ES-I3 (cell line): ENCODE data around the gene MASP1.
"Not testable (repeated sequence)": the region's sequence is repeated elsewhere in the genome, so short reads cannot be mapped to it uniquely, and the experiment has no call there.

Experiments used
- H3K36me3 ChIP-seq: 2 replicates; pipeline ENCODE4 v1.6.1; 2013; ENCODE audit warnings: mild to moderate bottlenecking, low read length, control low read depth, moderate library complexity; ENCODE audit not compliant: insufficient read depth
- H3K4me1 ChIP-seq: 2 replicates; pipeline ENCODE4 v1.6.1; 2013; ENCODE audit warnings: mild to moderate bottlenecking, control low read depth, low read length; ENCODE audit not compliant: insufficient read depth
- H3K9ac ChIP-seq: 2 replicates; pipeline ENCODE4 v1.6.1; 2013; ENCODE audit warnings: low read depth, mild to moderate bottlenecking, low read length, moderate library complexity
- H3K9me3 ChIP-seq: 2 replicates; pipeline ENCODE4 v1.6.1; 2013; ENCODE audit warnings: mild to moderate bottlenecking, low read length, moderate library complexity; ENCODE audit not compliant: control insufficient read depth, insufficient read depth

Gene MASP1

GRCh38 chr3:187210545-187211327 lies 80.8 kb downstream of the MASP1 start:
- Histone ChIP-seq H3K9me3 (peaks cover 27% of the 10 kb centered on the region), H3K4me1 (peaks cover 14% of the 10 kb centered on the region), H3K9ac (no peak overlapping the region), H3K36me3 (peaks cover 4% of the 10 kb centered on the region; the same call in 1 of the 2 replicates)

DNA sequence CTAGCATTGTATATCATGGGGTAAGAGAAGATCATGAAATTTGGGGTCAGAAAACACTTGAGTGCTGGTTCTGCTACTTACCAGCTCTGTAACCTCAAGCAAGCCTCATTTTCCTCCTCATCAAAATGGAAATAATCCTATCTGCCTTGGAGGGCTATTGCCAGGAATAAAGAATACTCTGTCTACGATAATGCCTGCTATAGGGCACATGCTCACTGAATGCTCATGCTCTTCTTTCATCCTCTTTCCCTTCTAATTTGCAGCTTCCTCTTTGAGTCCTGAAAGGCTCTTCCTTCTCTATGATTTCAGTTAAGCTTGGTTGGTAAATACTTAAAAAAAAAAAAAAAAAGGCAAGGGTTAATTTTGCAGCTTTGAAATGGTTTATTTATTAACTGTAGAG lies 81.4 kb downstream of the MASP1 start:
- Histone ChIP-seq H3K36me3 (peaks cover 4% of the 10 kb centered on the region; the same call in 1 of the 2 replicates), H3K9ac (no peak overlapping the region), H3K9me3 (peaks cover 27% of the 10 kb centered on the region), H3K4me1 (peaks cover 14% of the 10 kb centered on the region)

DNA sequence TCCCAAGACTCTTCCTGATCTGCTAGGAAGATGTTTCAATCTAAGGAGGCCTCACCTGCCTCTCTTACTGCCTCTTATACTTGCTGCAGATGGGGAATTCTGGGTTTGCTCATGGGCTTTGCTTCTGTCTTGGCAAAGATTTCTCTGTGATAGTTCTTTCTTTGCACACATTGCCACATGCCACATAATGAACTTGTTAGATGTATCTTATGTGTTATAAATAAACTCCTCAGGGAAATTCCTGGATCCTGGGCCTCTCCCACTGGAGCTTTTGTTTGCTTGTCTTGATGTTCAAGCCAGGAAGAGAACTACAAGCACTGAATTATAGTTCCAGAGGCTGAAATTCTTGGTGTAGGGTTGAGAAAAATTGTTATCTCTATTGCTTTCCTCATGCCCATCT lies 82.0 kb downstream of the MASP1 start:
- H3K36me3 ChIP-seq, result peaks cover 4% of the 10 kb centered on the region
- no peak overlapping the region for H3K9ac ChIP-seq
- peaks cover 27% of the 10 kb centered on the region for H3K9me3 ChIP-seq
- peaks cover 14% of the 10 kb centered on the region for H3K4me1 ChIP-seq

- Histone ChIP-seq H3K9me3 (peaks cover 27% of the 10 kb centered on the region), H3K4me1 (peaks cover 14% of the 10 kb centered on the region), H3K36me3 (peaks cover 4% of the 10 kb centered on the region), H3K9ac (no peak overlapping the region)
Measured at GRCh38 chr3:187208159-187208558, 83.4 kb downstream of the MASP1 start.

- Histone ChIP-seq H3K36me3 (peaks cover 4% of the 10 kb centered on the region), H3K4me1 (peaks cover 14% of the 10 kb centered on the region), H3K9ac (no peak overlapping the region), H3K9me3 (peaks cover 27% of the 10 kb centered on the region)
Measured at GRCh38 chr3:187207624-187208023, 83.9 kb downstream of the MASP1 start.

DNA sequence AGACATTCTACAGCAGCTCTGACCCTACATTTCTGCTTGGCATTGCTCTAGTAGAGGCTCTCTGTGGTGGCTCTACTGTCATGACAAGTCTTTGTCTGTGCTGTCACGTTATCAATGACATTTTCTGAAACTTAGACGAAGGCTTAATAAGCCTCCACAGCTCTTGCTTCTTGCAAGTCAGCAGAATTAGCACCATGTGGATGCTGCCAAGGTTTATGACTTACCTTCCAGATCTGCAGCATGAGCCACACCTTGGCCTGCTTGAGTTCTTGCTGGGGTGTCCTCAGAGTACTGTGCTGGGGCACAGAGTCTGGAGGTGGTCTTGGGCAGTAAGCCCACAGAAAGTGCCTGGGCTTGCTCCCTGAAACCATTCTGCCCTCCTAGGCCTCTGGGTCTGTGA lies 84.5 kb downstream of the MASP1 start:
- H3K36me3 ChIP-seq, result peaks cover 4% of the 10 kb centered on the region
- H3K4me1 ChIP-seq, result peaks cover 14% of the 10 kb centered on the region
- H3K9me3 ChIP-seq, result peaks cover 27% of the 10 kb centered on the region
- H3K9ac ChIP-seq, result no peak overlapping the region

DNA sequence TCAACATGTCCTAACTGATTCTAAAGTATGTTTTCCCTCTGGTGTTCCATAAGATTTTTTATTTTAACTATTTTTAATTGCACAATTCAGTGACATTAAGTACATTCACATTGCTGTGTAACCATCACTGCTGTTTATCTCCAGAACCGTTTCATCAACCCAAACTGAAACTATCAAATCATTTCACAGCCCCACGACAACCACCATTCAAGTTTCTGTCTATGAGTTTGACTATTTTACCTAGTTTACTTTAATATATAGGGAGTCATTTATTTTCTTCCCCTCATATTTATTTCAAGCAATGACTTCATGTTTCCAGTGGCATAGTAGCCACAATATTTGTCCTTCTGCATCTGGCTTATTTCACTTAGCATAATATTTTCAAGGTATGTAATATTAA lies 85.9 kb downstream of the MASP1 start:
- Histone ChIP-seq H3K9me3 (peaks cover 27% of the 10 kb centered on the region), H3K4me1 (peaks cover 13% of the 10 kb centered on the region), H3K9ac (no peak overlapping the region), H3K36me3 (peaks cover 4% of the 10 kb centered on the region)

DNA sequence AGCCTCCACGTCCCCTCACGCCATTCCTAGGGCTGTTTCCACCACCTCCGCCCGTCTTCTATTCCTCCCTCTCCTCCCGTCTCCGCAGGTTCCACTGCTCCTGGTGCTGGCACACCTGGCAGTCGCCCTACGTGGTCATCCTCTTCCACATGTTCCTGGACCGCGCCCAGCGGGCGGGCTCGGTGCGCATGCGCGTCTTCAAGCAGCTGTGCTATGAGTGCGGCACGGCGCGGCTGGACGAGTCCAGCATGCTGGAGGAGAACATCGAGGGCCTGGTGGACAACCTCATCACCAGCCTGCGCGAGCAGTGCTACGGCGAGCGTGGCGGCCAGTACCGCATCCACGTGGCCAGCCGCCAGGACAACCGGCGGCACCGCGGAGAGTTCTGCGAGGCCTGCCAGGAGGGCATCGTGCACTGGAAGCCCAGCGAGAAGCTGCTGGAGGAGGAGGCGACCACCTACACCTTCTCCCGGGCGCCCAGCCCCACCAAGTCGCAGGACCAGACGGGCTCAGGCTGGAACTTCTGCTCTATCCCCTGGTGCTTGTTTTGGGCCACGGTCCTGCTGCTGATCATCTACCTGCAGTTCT lies 92.0 kb downstream of the MASP1 start:
- H3K36me3 ChIP-seq, H3K9ac ChIP-seq, H3K4me1 ChIP-seq, H3K9me3 ChIP-seq: not testable (repeated sequence)

- Histone ChIP-seq H3K9ac (no peak overlapping the region), H3K36me3 (peaks cover 2% of the 10 kb centered on the region; the same call in 1 of the 2 replicates), H3K4me1 (peaks cover 3% of the 10 kb centered on the region; the same call in 1 of the 2 replicates), H3K9me3 (no peaks in the 10 kb centered on the region)
Measured at GRCh38 chr3:187198490-187198889, 93.0 kb downstream of the MASP1 start.

DNA sequence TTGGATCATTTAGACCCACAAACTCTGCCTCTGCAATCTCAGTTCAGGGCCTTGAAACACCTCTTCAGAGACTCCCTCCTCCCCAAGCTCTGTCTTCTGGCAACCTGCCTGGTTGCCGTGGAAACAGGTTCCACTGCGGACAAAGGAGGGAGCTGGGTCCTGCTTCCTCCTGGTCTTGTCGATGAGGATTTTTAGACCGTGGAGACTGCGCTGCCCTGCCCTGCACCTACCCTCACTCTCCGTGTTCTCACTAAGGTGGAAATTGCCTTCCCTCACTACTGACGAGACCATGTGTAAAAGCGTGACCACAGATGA lies 94.2 kb downstream of the MASP1 start, which contains the start of gene RTP1:
Gene RTP1 (plus strand): TSS at position 152 of the 315 bp plus-strand sequence. CDS start 30 bp downstream, at position 182.
- no peak within 1 kb of the TSS for H3K9ac ChIP-seq
- peaks cover 2% of the 10 kb centered on the region for H3K36me3 ChIP-seq
- H3K4me1 ChIP-seq, result peaks cover 3% of the 10 kb centered on the region; the same call in 1 of the 2 replicates
- no peaks in the 10 kb centered on the region; the same call in 1 of the 2 replicates for H3K9me3 ChIP-seq

GRCh38 chr3:187196573-187197334 lies 94.8 kb downstream of the MASP1 start:
- Histone ChIP-seq H3K4me1 (no peaks in the 10 kb centered on the region), H3K9ac (no peak overlapping the region), H3K36me3 (peaks cover 2% of the 10 kb centered on the region), H3K9me3 (no peaks in the 10 kb centered on the region; the same call in 1 of the 2 replicates)

GRCh38 chr3:187193181-187193580 lies 98.4 kb downstream of the MASP1 start:
- Histone ChIP-seq H3K9me3 (no peaks in the 10 kb centered on the region; the same call in 1 of the 2 replicates), H3K9ac (no peak overlapping the region), H3K36me3 (peaks cover 2% of the 10 kb centered on the region), H3K4me1 (peaks cover under 1% of the 10 kb centered on the region; the same call in 1 of the 2 replicates)

DNA sequence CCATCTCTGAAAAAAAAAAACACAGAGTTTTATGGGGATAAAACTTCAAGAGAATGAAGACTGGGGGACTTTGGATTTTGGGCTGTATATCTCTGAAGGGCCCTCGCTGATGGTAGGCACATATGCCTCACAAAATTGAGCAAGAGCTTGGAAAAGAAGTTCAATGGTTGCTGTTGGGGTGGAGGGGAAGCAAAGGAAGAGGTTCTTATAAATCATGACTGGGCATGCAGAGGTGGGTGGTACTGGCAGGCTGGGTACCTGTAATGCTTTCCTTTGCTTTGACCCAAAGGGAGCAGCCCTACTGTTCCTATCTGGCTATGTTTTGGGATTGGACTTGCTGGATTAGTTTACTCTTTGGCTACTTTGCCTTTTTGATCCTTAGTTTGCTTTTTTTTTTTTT lies 100.3 kb downstream of the MASP1 start:
- no peak overlapping the region for H3K9ac ChIP-seq
- H3K4me1 ChIP-seq, result peaks cover 20% of the 10 kb centered on the region
- peaks cover 2% of the 10 kb centered on the region; the same call in 1 of the 2 replicates for H3K36me3 ChIP-seq
- H3K9me3 ChIP-seq, result no peaks in the 10 kb centered on the region; the same call in 1 of the 2 replicates

DNA sequence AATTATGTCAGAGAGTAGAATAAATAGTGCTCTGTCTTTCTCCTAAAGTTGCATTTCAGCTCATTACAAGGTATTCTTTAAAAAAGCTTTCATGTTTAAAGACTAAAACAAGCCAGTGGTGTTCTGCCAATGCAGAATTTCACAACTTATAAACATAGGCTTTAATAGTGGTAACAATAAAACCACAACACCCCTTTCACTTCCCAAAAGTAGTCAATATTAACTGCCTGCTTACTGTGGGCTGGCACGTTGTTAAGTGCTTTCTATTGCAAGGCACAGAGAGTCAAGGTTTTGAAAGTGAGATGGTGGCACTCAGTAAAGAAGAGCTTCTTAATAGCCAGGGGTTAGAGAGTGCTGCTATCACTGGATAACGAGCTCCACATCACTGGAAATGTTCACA lies 102.6 kb downstream of the MASP1 start:
- no peaks in the 10 kb centered on the region; the same call in 1 of the 2 replicates for H3K36me3 ChIP-seq
- no peak overlapping the region for H3K9ac ChIP-seq
- peaks cover 35% of the 10 kb centered on the region for H3K4me1 ChIP-seq
- no peaks in the 10 kb centered on the region; the same call in 1 of the 2 replicates for H3K9me3 ChIP-seq
